Measurements from ENCODE around the gene IL18.
"Not testable (repeated sequence)": the region's sequence is repeated elsewhere in the genome, so short reads cannot be mapped to it uniquely, and the experiment has no call there.

Gene IL18

DNA sequence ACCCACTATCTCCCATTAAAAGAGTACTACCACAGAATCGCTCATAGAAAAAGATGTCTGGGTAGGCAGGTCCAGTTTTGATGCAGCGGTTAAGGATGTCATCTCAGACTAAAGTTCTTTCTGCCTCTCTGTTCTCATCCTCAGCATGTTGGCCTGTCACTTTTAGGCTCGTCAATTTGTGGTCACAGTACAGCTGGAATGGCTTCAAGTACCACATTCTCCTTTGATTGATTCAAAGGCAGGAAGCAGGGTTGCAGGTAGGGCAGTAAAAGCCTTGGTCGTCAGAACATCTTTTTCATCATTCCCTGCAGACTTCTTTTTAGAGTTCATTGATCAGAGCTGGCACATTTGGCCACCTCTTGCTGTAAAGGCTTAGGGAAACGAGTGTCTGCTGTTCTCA is 48.5 kb downstream of the IL18 start:
- DNase-seq = no peak

DNA sequence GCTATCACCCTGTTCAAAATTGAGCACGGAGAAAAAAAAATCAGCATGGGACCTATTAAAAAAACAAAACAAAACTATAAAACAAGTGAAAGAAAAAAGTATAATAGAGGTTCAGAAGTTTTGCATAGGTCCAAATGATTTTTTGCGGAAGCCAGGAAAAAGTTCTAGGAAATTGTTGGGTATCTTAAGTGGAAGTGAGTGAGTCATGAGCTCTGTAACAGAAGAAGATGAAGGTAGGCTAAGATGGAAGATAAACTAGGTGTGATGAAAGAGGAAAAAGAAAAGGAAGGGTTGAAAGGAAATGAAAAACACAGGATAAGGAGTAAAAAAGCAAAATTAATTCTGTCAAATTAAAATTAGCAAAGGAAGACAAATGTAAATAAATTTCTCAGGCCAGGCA is 49.4 kb downstream of the IL18 start:
- no peak for DNase-seq

DNA sequence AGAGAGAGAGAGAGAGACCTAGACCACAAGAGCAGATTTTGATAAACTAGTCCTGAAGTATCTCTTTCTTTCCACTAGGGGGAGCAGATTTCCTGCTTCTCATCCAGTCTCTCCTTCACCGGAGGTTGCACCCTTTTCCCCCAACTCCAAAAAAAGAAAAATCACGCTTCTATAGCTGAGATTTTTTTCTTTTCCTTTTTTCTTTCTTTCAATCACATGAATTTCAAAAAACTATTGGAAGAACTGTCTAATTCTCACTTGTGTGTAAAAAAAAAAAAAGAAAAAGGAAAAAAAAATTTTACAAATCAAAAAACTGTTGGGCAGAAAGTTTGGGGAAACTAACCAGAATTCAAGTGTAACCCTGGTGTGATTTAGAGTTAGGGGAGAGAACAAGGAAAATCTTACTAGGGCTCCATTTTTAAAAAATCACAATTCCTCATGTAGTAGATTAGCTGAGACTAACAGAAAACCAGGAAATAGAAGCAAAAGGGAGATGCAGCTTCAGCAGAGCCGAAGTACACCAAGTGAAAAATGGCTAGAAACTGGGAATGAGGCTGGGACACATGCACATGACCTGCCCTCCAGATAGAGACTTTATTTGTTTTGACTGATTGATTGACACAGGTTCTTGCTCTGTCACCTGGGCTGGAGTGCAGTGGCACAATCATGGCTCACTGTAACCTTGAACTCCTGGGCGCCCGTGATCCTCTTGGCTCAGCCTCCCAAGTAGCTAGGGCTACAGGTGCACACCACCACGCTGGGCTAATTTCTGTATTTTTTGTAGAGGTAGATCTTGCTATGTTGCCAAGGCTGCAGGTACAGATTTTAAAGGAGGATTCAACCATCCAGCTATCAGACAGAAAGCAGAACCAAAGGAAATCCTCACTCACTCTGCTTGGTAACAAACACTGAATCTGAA is 50.1 kb downstream of the IL18 start:
- DNase-seq = peak; percentile 81

DNA sequence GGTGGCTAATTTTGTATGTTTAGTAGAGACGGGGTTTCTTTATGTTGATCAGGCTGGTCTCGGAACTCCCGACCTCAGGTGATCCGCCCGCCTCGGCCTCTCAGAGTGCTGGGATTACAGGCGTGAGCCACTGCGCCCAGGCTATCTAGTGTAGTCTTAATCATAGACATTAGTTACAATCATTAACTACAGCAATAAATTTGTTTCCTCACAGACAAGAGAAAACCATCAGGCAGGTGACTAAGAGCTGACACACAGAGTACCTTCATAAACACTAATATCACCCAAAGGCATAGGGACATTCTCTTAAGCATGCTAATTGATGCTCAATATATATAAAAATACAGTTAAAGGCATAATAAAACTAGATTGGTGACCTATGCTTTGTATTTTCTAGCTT is 57.8 kb downstream of the IL18 start:
- no peak for DNase-seq

DNA sequence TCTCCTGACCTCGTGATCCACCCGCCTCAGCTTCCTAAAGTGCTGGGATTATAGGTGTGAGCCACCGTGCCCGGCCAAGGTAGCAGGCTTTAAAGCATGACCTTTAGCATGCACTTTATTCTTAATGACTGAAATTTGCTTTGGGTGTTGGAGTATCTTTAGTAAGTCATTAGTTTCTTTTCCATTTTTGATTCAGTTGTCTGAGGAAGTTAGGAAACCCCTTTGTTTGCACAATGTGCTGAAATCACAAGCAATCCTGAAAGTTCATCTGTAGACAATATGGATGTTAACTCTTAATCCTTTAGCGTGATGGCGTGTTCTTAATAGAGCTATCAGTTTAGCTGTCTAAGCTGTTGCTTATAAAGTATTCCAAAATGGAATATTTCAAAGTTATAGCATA is 60.4 kb downstream of the IL18 start:
- no peak for DNase-seq

DNA sequence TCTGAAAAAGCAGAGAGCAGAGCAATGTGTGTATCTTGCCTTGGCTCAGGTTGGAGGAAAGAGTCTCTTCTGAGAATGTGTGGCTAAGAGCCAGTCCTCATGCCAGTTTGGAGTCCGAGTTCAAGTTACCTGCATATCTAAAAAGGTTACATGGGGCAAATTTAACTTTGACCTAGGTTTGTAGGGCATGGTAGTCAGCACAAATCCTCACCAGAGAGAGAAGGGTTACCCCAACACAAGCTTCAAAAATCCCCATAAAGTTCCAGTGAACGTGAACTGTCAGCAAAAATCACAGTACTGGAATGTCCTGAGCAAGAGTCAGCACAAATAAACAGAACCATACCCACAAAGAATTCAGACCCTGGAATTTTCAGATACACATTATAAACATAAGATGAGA is 63.4 kb downstream of the IL18 start:
- DNase-seq = no peak

DNA sequence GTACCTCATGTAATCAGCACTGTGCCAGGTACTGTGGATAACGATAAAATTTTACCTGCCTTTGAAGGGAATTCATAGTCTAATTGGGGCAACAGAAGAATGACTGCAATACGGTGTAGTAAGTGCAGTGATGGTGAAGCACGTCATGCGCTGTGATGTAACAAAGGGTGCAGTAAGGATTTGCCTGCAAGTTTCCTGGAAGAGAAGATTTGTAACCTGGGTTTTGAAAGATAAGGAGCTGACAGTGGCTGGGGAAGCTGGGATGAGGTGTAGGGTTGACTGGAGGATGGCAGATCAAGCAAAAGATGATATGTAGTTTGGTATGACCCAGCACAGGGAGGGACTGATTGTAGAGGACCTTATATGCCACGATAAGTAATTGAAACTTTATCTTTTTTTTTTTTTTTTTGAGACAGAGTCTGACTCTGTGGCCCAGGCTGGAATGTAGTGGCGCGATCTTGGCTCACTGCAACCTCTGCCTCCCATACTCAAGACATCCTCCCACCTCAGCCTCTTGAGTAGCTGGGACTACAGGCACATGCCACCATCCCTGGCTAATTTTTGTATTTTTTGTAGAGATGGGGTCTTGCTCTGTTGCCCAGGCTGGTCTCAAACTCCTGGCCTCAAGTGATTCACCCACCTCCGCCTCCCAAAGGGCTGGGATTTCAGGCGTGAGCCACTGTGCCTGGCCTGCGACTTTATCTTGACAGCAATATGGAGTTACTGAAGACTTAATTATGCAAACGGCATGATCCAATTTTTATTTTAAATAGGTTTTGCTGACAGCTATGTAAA is 66.0 kb downstream of the IL18 start:
- DNase-seq = no peak

DNA sequence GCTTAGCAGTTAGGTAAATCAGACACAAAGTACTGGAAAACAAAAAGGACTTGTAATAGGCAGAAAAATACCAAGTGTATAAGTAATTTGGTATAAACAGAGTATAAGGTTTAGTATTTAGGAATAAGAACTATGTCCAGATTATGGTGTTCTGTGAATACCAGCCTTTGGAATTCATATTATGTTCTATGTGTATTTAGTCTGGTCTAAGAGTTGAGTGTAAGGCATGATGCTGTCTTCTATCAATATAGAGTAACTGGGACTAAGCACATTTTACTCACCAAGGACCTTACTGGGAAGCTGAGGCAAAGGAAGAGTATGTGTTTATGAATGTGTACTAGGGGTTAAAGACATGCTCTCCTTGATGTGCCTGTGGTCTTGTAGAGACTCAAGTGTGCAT is 67.7 kb downstream of the IL18 start:
- DNase-seq = no peak

DNA sequence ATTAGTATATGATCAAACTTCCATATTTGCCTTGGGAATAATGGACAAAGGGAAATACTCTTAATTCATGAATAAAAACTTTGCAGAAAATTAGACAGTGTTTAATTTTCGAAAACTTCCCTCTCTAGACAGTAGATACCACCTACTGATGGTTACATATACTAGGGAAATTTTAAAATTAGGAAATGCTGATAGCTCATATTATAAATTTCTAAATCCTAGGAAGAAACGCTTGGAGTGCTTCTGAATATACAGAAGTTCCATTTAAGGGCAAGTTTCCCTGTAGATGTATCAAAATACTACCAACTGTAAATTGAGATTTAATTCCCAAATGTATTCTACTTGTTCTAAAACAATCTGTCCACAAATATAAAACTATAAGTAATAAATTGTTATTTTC is 68.6 kb downstream of the IL18 start:
- not testable (repeated sequence) for DNase-seq
